Fibroblast of mammary gland (primary cell): ENCODE measurements around the gene TNS3.

Source experiments
- DNase-seq: peaks from one replicate; pipeline ENCODE4 v3.0.0-alpha.2; 2010; ENCODE audit warnings: low read depth
- H3K4me3 ChIP-seq: 2 replicates; pipeline ENCODE4 v1.5.1; 2011; ENCODE audit warnings: low read depth, mild to moderate bottlenecking, low read length, moderate library complexity; ENCODE audit not compliant: control insufficient read depth
- CTCF ChIP-seq: conservative IDR thresholded peaks from 2 replicates; pipeline ENCODE4 v1.5.1; 2011; ENCODE audit warnings: low read depth, low read length, inconsistent platforms; ENCODE audit not compliant: control insufficient read depth, insufficient read depth

The TNS3 gene

GRCh38 chr7:47340517-47340916 lies 241.4 kb downstream of the TNS3 start:
- DNase-seq, result no peak
- H3K4me3 ChIP-seq, result no peak overlapping the region

DNA sequence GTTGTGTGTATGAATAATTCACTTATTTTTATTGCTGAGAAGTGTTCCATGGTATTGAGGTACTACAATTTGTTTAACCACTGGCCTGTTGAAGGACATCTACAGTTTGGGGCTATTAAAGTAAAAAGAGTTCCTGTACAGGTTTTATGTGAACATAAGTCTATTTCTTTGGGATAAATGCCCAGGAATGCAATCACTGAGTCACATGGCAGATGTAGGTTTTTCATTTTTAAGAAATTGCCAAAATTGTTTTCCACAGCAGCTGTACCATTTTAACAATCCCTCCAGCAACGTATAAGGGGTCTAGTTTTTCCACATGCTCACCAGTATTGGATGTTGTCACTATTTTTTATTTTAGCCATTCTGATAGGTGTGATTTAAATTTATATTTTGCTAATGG lies 243.9 kb downstream of the TNS3 start:
- peak; percentile 35 for DNase-seq
- H3K4me3 ChIP-seq, result no peak overlapping the region
- no peak for TF ChIP-seq CTCF

More at GRCh38 chr7:47340517-47340916, 241.4 kb downstream of the TNS3 start:
- TF ChIP-seq CTCF, result no peak

DNA sequence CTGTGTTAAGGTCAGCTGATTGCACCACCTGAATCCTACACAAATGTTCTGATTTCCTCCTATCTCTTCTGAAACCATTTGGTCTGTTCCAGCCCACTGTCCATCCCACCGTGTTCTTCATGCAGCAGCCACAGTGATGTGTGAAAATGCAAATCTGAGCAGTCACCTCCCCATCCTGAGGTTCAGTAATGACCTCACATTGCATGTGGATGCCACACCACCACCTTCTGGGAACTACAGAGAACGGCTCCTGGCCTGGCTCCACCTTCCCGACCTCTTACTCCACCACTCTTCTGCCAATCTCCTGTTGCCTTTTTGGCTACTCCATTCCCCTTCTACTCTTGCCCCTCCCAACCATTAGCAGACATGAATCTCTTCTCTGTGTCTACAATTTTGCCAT lies 244.4 kb downstream of the TNS3 start:
- DNase-seq, result peak; percentile 20
- H3K4me3 ChIP-seq, result no peak overlapping the region
- TF ChIP-seq CTCF, result no peak

DNA sequence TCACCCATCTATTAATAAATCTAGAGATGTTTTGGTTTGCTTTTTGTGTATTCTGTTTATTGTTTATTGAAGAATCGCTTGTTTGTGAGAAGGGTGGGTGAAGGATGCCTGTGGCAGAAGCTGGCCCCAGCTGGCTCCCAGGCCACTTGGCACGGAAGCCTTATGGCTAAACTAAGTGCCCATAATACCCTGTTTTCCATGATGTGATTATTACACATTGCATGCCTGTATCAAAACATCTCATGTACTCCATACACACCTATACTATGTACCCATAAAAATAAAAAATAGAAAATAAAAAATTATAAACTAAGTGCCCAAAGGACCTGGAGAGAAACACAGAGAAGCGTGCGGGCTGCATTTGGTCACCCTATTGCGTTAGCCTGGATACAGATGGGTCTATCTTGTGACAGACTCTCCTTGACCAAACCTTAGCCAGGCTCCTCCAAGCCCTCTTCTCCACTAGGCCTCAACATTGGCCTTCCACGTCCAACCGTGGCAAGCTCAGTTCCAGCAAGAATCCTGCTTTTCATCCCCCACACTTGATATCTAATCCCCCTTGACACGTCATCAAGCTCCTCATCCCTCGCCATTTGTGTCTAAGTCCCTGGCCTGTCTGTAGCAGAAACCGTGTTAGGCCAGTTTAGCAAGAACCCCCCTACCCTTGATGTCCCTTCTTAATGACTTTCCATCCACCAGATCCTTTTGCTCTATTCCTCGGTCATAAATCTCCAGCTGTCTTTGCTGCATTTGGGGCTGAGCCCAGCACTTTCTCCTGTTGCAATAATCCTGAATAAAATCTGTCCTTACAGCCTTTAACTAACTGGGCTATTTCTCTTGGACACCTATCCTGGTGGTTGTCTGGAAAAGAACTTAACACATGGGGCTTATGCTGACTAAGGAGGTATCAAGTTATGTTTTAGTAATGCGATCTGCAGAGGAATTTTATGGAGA lies 245.2 kb downstream of the TNS3 start:
- DNase-seq, result no peak
- no peak overlapping the region for H3K4me3 ChIP-seq
- TF ChIP-seq CTCF, result no peak

- no peak overlapping the region for H3K4me3 ChIP-seq
- TF ChIP-seq CTCF, result no peak
- peak; percentile 67 for DNase-seq
Observed at GRCh38 chr7:47335557-47336471, 246.1 kb downstream of the TNS3 start.

DNA sequence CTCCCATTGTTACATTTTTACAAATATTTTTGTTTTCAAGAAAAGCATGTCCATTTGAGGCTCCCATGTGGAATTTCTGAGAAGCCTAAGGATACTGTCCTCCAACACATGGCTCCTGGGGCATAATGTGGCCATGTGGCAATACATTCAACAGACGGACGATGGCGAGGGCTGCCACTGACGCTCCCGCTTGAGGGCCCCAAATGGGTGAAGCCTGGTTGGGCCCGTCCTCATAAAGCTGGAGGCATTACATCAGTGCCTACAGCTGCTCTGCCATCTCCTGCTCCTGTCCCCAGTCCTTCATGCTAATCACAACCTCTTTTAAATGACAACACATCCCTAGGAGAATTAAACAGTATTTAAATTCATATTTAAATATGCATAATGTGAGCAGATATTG lies 246.8 kb downstream of the TNS3 start:
- DNase-seq, result no peak
- no peak for TF ChIP-seq CTCF
- H3K4me3 ChIP-seq, result no peak overlapping the region
